ENCODE data around the gene IL17RA. TPM values are rescaled to one million over a fixed set of nuclear protein-coding genes. Genes with fewer than 3 reads are reported as not detected.

The IL17RA gene
- total RNA-seq, 1 experiment from 2014 or later, result 18.0 TPM

GRCh38 chr22:17120281-17120680, 35.5 kb downstream of the IL17RA start:
- intact Hi-C loops (cut with micrococcal nuclease; ENCODE audit: unreplicated experiment), result no loop called here
- H3K27ac Mint-ChIP-seq (ENCODE audit: unreplicated experiment), result no peak overlapping the region
- H3K4me3 Mint-ChIP-seq (ENCODE audit: low read depth, unreplicated experiment), result peak overlapping the region; percentile 71
- H3K36me3 Mint-ChIP-seq (ENCODE audit: insufficient read depth, unreplicated experiment), result peaks cover 11% of the 10 kb centered on the region
- peaks cover 74% of the 10 kb centered on the region for H3K27me3 Mint-ChIP-seq (ENCODE audit: unreplicated experiment)
- no peaks in the 10 kb centered on the region for H3K9me3 Mint-ChIP-seq (ENCODE audit: low read depth, unreplicated experiment)
- DNase-seq, result peak; percentile 64
- TF ChIP-seq CTCF (IDR thresholded peaks at IDR 0.05; ENCODE audit: unreplicated experiment), result no peak
- BruUV-seq (replicated peaks), result no TSS peak
- no peaks in the 10 kb centered on the region for H3K4me1 Mint-ChIP-seq (ENCODE audit: low read depth, unreplicated experiment)
- CTCF ChIA-PET, result interaction anchor here (1.0 to 1.2 kb wide), 2 partner anchors 52 to 381 kb away, joined by 8 to 9 read pairs; no protein-coding TSS in a partner anchor

- Mint-ChIP-seq H3K27ac (ENCODE audit: unreplicated experiment) (no peak overlapping the region), H3K36me3 (ENCODE audit: insufficient read depth, unreplicated experiment) (peaks cover 11% of the 10 kb centered on the region), H3K27me3 (ENCODE audit: unreplicated experiment) (peaks cover 74% of the 10 kb centered on the region)
These were observed 36.0 kb downstream of the IL17RA start for GRCh38 chr22:17120711-17121232.

GRCh38 chr22:17121233-17122195, 36.7 kb downstream of the IL17RA start, which contains the start of gene TMEM121B:
TSS of gene TMEM121B (minus strand) at chr22:17121360. CDS start at chr22:17121127, 233 bp downstream.
- no peak within 1 kb of the TSS for H3K27ac Mint-ChIP-seq (ENCODE audit: unreplicated experiment)
- intact Hi-C loops (cut with micrococcal nuclease; ENCODE audit: unreplicated experiment), result no loop called here
- peaks cover 11% of the 10 kb centered on the region for H3K36me3 Mint-ChIP-seq (ENCODE audit: insufficient read depth, unreplicated experiment)
- BruUV-seq (replicated peaks), result no TSS peak
- CTCF ChIA-PET, result interaction anchor here (0.5 to 0.7 kb wide), 3 partner anchors 30 to 132 kb away, joined by 3 to 10 read pairs (median 6); no protein-coding TSS in a partner anchor
- H3K9me3 Mint-ChIP-seq (ENCODE audit: low read depth, unreplicated experiment), result no peaks in the 10 kb centered on the region
- DNase-seq, result peak; percentile 59
- no peaks in the 10 kb centered on the region for H3K4me1 Mint-ChIP-seq (ENCODE audit: low read depth, unreplicated experiment)
- TF ChIP-seq CTCF (IDR thresholded peaks at IDR 0.05; ENCODE audit: unreplicated experiment), result no peak
- H3K27me3 Mint-ChIP-seq (ENCODE audit: unreplicated experiment), result peaks cover 68% of the 10 kb centered on the region
- peak within 1 kb of the TSS; percentile 71 for H3K4me3 Mint-ChIP-seq (ENCODE audit: low read depth, unreplicated experiment)

More at GRCh38 chr22:17120711-17121232, 36.0 kb downstream of the IL17RA start:
- no peaks in the 10 kb centered on the region for H3K4me1 Mint-ChIP-seq (ENCODE audit: low read depth, unreplicated experiment)
- CTCF ChIA-PET, result interaction anchor here (0.7 kb wide), 1 partner anchor 42 kb away, joined by 3 read pairs; no protein-coding TSS in a partner anchor
- intact Hi-C loops (cut with micrococcal nuclease; ENCODE audit: unreplicated experiment), result no loop called here
- H3K4me3 Mint-ChIP-seq (ENCODE audit: low read depth, unreplicated experiment), result peak overlapping the region; percentile 71
- no TSS peak for BruUV-seq (replicated peaks)
- TF ChIP-seq CTCF (IDR thresholded peaks at IDR 0.05; ENCODE audit: unreplicated experiment), result no peak
- DNase-seq, result peak; percentile 22
- H3K9me3 Mint-ChIP-seq (ENCODE audit: low read depth, unreplicated experiment), result no peaks in the 10 kb centered on the region

GRCh38 chr22:17130199-17130598, 45.4 kb downstream of the IL17RA start:
- BruUV-seq (replicated peaks), result no TSS peak
- Mint-ChIP-seq H3K27me3 (ENCODE audit: unreplicated experiment) (peaks cover 1% of the 10 kb centered on the region), H3K4me3 (ENCODE audit: low read depth, unreplicated experiment) (no peak overlapping the region), H3K27ac (ENCODE audit: unreplicated experiment) (no peak overlapping the region), H3K36me3 (ENCODE audit: insufficient read depth, unreplicated experiment) (peaks cover 9% of the 10 kb centered on the region), H3K9me3 (ENCODE audit: low read depth, unreplicated experiment) (no peaks in the 10 kb centered on the region), H3K4me1 (ENCODE audit: low read depth, unreplicated experiment) (no peaks in the 10 kb centered on the region)
- intact Hi-C loops (cut with micrococcal nuclease; ENCODE audit: unreplicated experiment), result no loop called here
- CTCF ChIA-PET, result no interaction called here
- no peak for TF ChIP-seq CTCF (IDR thresholded peaks at IDR 0.05; ENCODE audit: unreplicated experiment)
- no peak for DNase-seq
